Measurements from ENCODE around the gene CDYL.
"Not testable (repeated sequence)": the region's sequence is repeated elsewhere in the genome, so short reads cannot be mapped to it uniquely, and the experiment has no call there.

Gene CDYL

GRCh38 chr6:4848382-4849068 lies 72.3 kb downstream of the CDYL start:
- no peak for DNase-seq

- no peak for DNase-seq
Observed at GRCh38 chr6:4849226-4850022, 73.2 kb downstream of the CDYL start.

- no peak for DNase-seq
Observed at GRCh38 chr6:4851035-4851434, 74.8 kb downstream of the CDYL start.

GRCh38 chr6:4852186-4852585 lies 76.0 kb downstream of the CDYL start:
- not testable (repeated sequence) for DNase-seq

- DNase-seq: no peak
Observed at GRCh38 chr6:4852938-4853337, 76.7 kb downstream of the CDYL start.

- no peak for DNase-seq
Observed at GRCh38 chr6:4853349-4853748, 77.1 kb downstream of the CDYL start.

- no peak for DNase-seq
Observed at GRCh38 chr6:4853782-4854511, 77.7 kb downstream of the CDYL start.

GRCh38 chr6:4856785-4857184 lies 80.6 kb downstream of the CDYL start:
- no peak for DNase-seq

GRCh38 chr6:4858194-4859015 lies 82.2 kb downstream of the CDYL start:
- no peak for DNase-seq

GRCh38 chr6:4860387-4860786 lies 84.2 kb downstream of the CDYL start:
- no peak for DNase-seq

- no peak for DNase-seq
Observed at GRCh38 chr6:4861564-4861963, 85.4 kb downstream of the CDYL start.

GRCh38 chr6:4864519-4864918 lies 88.3 kb downstream of the CDYL start:
- DNase-seq: no peak

GRCh38 chr6:4865006-4865405 lies 88.8 kb downstream of the CDYL start:
- DNase-seq: not testable (repeated sequence)

- no peak for DNase-seq
Observed at GRCh38 chr6:4870821-4871494, 94.8 kb downstream of the CDYL start.

- no peak for DNase-seq
Observed at GRCh38 chr6:4871825-4872224, 95.6 kb downstream of the CDYL start.

GRCh38 chr6:4872841-4873240 lies 96.6 kb downstream of the CDYL start:
- DNase-seq: no peak

- DNase-seq: no peak
Observed at GRCh38 chr6:4873928-4874327, 97.7 kb downstream of the CDYL start.

GRCh38 chr6:4879741-4880275 lies 103.6 kb downstream of the CDYL start:
- no peak for DNase-seq

GRCh38 chr6:4880363-4880762 lies 104.2 kb downstream of the CDYL start:
- no peak for DNase-seq

GRCh38 chr6:4883298-4883697 lies 107.1 kb downstream of the CDYL start:
- no peak for DNase-seq

- no peak for DNase-seq
Observed at GRCh38 chr6:4884646-4885340, 108.6 kb downstream of the CDYL start.

Data from NCI-H748 treated with DMSO at 0.1 percent for 48 hours (cell line).